WTC11 (cell line): Measurements from ENCODE around the gene TIE1. TPM values are rescaled to one million over a fixed set of nuclear protein-coding genes. Genes with fewer than 3 reads are reported as not detected.
A peak's percentile ranks its signal among the peaks of the same experiment; 100 is the strongest.

ENCODE experiments used
- ATAC-seq: fragments of 200-7000 bp; cut with Tn5 transposase; 2 replicates; pipeline ENCODE4 v1.10.0; 2021; ENCODE audit warnings: mild to moderate bottlenecking, moderate library complexity
- CTCF ChIA-PET: fragments of 300-600 bp; sonication (Branson Sonifier 250); formaldehyde crosslinking; loops from one replicate; lab custom pipeline; 2021; ENCODE audit warnings: antibody characterized with exemption; lab: Charles Lee
- POLR2A ChIA-PET: fragments of 350-600 bp; sonication (Branson Sonifier 250); formaldehyde crosslinking; loops from one replicate; lab custom pipeline; 2021; ENCODE audit warnings: antibody characterized with exemption; lab: Charles Lee
- DNase-seq: peaks from one replicate; pipeline ENCODE4 v3.0.0; 2021; ENCODE audit warnings: low spot score
- H3K27ac Mint-ChIP-seq: 2 replicates; pipeline ENCODE4 v1.8.0; 2021; ENCODE audit warnings: mixed read lengths
- H3K27me3 Mint-ChIP-seq: 2 replicates; pipeline ENCODE4 v1.8.0; 2021; ENCODE audit warnings: low read depth, mild to moderate bottlenecking, moderate library complexity, mixed read lengths
- H3K36me3 Mint-ChIP-seq: 2 replicates; pipeline ENCODE4 v1.8.0; 2021; ENCODE audit warnings: mixed read lengths
- H3K4me1 Mint-ChIP-seq: 2 replicates; pipeline ENCODE4 v1.8.0; 2022; ENCODE audit warnings: mixed read lengths
- H3K4me3 Mint-ChIP-seq: 2 replicates; pipeline ENCODE4 v1.8.0; 2021; ENCODE audit warnings: mild to moderate bottlenecking, moderate library complexity, mixed read lengths
- H3K9me3 Mint-ChIP-seq: 2 replicates; pipeline ENCODE4 v1.8.0; 2021; ENCODE audit warnings: mixed read lengths
- GTF2I ChIP-seq: fragments of 250-450 bp; sonication (Bioruptor Pico); conservative IDR thresholded peaks from 2 replicates; pipeline ENCODE4 v1.4.0; 2021; ENCODE audit warnings: mild to moderate bottlenecking
- IRF2 ChIP-seq: sonication (generic); formaldehyde crosslinking; IDR thresholded peaks from 2 replicates; pipeline ENCODE4 v1.8.0; 2022; ENCODE audit warnings: low read depth, missing genetic modification reagents, borderline replicate concordance
- NFYB ChIP-seq: sonication (generic); formaldehyde crosslinking; conservative IDR thresholded peaks from 2 replicates; pipeline ENCODE4 v1.8.0; 2022; ENCODE audit warnings: low read depth, missing genetic modification reagents
- SMAD3 ChIP-seq: sonication (generic); formaldehyde crosslinking; IDR thresholded peaks from 2 replicates; pipeline ENCODE4 v1.8.0; 2022; ENCODE audit warnings: missing genetic modification reagents, mild to moderate bottlenecking, borderline replicate concordance
- SMAD4 ChIP-seq: sonication (generic); formaldehyde crosslinking; IDR thresholded peaks from 2 replicates; pipeline ENCODE4 v1.8.0; 2022; ENCODE audit warnings: mild to moderate bottlenecking, missing genetic modification reagents
- ZNF121 ChIP-seq: sonication (generic); formaldehyde crosslinking; IDR thresholded peaks from 2 replicates; pipeline ENCODE4 v1.8.0; 2023; ENCODE audit warnings: missing genetic modification reagents
- ZNF138 ChIP-seq: sonication (generic); formaldehyde crosslinking; conservative IDR thresholded peaks from 2 replicates; pipeline ENCODE4 v1.8.1; 2022; ENCODE audit warnings: mild to moderate bottlenecking, moderate library complexity, missing genetic modification reagents
- ZNF423 ChIP-seq: fragments of 250-450 bp; sonication (Bioruptor Pico); IDR thresholded peaks from 2 replicates; pipeline ENCODE4 v2.1.2; 2022; ENCODE audit warnings: mild to moderate bottlenecking, moderate library complexity
- ZNF671 ChIP-seq: fragments of 250-450 bp; sonication (Bioruptor Pico); IDR thresholded peaks from 2 replicates; pipeline ENCODE4 v1.8.0; 2021; ENCODE audit warnings: mild to moderate bottlenecking
- total RNA-seq: library from RNA; stranded (reverse); gene quantifications from 3 replicates; pipeline ENCODE4 v1.2.3, GENCODE V29; 2021
- TF ChIP-seq, protein P1 (sequence below): sonication (generic); formaldehyde crosslinking; conservative IDR thresholded peaks from 2 replicates; pipeline ENCODE4 v1.8.1; 2023; ENCODE audit warnings: mild to moderate bottlenecking, low read depth, missing genetic modification reagents, moderate library complexity
- TF ChIP-seq, protein P2 (sequence below): sonication (generic); formaldehyde crosslinking; IDR thresholded peaks from 2 replicates; pipeline ENCODE4 v1.8.1; 2022; ENCODE audit warnings: low read depth, missing genetic modification reagents, borderline replicate concordance
- TF ChIP-seq, protein P3 (sequence below): sonication (generic); formaldehyde crosslinking; IDR thresholded peaks from 2 replicates; pipeline ENCODE4 v1.8.1; 2022; ENCODE audit warnings: mild to moderate bottlenecking, moderate library complexity, missing genetic modification reagents
- TF ChIP-seq, protein P4 (sequence below): sonication (generic); formaldehyde crosslinking; IDR thresholded peaks from 2 replicates; pipeline ENCODE4 v1.8.1; 2023; ENCODE audit warnings: mild to moderate bottlenecking, missing genetic modification reagents, moderate library complexity
- TF ChIP-seq, protein P5 (sequence below): sonication (generic); formaldehyde crosslinking; IDR thresholded peaks from 2 replicates; pipeline ENCODE4 v1.8.1; 2022; ENCODE audit warnings: missing genetic modification reagents, borderline replicate concordance
- TF ChIP-seq, protein P6 (sequence below): sonication (generic); formaldehyde crosslinking; IDR thresholded peaks from 2 replicates; pipeline ENCODE4 v1.8.0; 2023; ENCODE audit warnings: missing genetic modification reagents, mild to moderate bottlenecking, borderline replicate concordance

The TIE1 gene
- total RNA-seq, 1 experiment from 2014 or later, result 2.5 TPM

DNA sequence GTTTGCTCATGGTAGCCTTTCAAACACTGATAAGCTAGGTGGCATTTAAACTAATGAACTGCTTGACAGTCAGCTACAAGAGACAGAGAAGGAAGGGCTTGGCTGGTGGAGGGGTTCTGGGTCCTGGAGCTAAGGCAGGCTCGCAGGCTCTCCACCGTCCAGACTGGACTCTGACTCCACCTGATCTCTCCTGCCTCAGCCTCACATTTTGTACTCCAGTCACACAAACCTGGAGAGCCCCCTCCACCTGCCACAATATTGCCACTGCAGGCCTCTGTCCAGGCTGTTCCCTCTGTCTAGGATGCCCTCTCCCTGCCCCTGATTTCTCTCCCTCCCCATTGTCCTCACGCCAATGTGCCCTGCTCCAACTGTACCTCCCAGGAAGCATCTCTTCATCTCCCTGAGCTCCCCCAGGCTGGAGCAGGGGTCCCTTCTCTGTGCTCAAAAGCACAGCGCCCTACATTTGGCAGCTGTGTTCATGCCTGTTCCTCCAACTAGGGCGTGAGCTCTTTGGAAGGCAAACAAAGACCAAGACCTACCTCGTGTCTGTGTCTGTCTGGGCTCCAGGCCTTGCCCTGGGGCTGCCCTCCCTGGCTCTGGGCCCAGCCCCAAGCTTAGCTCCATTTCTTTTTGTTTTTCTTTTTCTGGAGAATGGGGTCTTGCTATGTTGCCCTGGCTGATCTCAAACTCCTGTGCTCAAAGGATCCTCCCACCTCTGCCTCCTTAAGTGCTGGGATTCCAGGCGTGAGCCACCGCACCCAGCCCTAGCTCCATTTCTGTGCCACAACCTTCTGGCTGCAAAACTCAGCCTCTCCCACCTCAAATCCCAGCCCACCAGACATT, 2.9 kb downstream of the TIE1 start:
- H3K36me3 Mint-ChIP-seq, result no peaks in the 10 kb centered on the region
- ATAC-seq, result no peak
- no peak overlapping the region for H3K27ac Mint-ChIP-seq
- peaks cover 13% of the 10 kb centered on the region for H3K4me1 Mint-ChIP-seq
- TF ChIP-seq ZNF121 (CRISPR knock-in tag) (peak; percentile 73), GTF2I (no peak)
- no peak overlapping the region for H3K4me3 Mint-ChIP-seq
- no peaks in the 10 kb centered on the region; the same call in 1 of the 2 replicates for H3K27me3 Mint-ChIP-seq
- no peaks in the 10 kb centered on the region for H3K9me3 Mint-ChIP-seq
- CTCF ChIA-PET, result interaction anchor here (0.7 to 1.0 kb wide), 3 partner anchors 18 to 110 kb away, joined by 3 read pairs; partner anchors contain the start of genes C1orf210 and CDC20
- no peak for DNase-seq
- POLR2A ChIA-PET, result no interaction called here

DNA sequence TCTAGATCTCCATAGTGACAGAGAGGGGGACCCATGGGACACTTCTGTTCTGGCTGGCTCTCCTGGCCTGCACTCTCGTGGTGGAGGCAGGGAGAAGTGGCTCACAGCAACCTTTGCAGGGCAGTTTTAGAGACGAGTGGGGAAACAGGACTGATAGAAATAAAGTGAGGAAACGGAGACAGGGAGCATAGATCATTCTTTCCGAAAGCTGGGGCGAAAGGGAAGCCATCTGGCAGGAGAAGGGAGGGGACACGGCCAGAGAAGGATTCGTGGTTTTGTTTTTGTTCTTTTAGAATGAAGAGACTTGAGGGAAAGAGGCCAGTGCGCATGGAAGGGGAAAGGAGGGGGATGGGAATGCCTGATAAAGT, 3.5 kb downstream of the TIE1 start:
- Mint-ChIP-seq H3K27ac (peak overlapping the region; percentile 69; the same call in 1 of the 2 replicates), H3K36me3 (no peaks in the 10 kb centered on the region), H3K4me3 (no peak overlapping the region)

DNA sequence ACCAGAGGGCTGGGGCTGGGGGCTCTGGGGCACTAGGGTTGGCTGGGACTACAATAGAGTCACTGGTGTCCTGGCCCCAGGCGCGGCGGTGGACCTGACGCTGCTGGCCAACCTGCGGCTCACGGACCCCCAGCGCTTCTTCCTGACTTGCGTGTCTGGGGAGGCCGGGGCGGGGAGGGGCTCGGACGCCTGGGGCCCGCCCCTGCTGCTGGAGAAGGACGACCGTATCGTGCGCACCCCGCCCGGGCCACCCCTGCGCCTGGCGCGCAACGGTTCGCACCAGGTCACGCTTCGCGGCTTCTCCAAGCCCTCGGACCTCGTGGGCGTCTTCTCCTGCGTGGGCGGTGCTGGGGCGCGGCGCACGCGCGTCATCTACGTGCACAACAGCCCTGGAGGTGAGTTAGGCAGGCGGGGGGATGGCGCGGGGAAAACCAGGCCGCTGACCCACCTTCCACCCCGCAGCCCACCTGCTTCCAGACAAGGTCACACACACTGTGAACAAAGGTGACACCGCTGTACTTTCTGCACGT, 4.1 kb downstream of the TIE1 start:
- Mint-ChIP-seq H3K27ac (no peak overlapping the region), H3K9me3 (no peaks in the 10 kb centered on the region), H3K4me1 (peaks cover 1% of the 10 kb centered on the region; the same call in 1 of the 2 replicates), H3K36me3 (no peaks in the 10 kb centered on the region), H3K4me3 (no peak overlapping the region), H3K27me3 (no peaks in the 10 kb centered on the region; the same call in 1 of the 2 replicates)
- ChIA-PET POLR2A (no interaction called here), CTCF (no interaction called here)
- ATAC-seq (no peak), DNase-seq (no peak)
- TF ChIP-seq, protein P1, sequence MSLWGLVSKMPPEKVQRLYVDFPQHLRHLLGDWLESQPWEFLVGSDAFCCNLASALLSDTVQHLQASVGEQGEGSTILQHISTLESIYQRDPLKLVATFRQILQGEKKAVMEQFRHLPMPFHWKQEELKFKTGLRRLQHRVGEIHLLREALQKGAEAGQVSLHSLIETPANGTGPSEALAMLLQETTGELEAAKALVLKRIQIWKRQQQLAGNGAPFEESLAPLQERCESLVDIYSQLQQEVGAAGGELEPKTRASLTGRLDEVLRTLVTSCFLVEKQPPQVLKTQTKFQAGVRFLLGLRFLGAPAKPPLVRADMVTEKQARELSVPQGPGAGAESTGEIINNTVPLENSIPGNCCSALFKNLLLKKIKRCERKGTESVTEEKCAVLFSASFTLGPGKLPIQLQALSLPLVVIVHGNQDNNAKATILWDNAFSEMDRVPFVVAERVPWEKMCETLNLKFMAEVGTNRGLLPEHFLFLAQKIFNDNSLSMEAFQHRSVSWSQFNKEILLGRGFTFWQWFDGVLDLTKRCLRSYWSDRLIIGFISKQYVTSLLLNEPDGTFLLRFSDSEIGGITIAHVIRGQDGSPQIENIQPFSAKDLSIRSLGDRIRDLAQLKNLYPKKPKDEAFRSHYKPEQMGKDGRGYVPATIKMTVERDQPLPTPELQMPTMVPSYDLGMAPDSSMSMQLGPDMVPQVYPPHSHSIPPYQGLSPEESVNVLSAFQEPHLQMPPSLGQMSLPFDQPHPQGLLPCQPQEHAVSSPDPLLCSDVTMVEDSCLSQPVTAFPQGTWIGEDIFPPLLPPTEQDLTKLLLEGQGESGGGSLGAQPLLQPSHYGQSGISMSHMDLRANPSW (CRISPR knock-in tag), result no peak
- TF ChIP-seq, protein P2, sequence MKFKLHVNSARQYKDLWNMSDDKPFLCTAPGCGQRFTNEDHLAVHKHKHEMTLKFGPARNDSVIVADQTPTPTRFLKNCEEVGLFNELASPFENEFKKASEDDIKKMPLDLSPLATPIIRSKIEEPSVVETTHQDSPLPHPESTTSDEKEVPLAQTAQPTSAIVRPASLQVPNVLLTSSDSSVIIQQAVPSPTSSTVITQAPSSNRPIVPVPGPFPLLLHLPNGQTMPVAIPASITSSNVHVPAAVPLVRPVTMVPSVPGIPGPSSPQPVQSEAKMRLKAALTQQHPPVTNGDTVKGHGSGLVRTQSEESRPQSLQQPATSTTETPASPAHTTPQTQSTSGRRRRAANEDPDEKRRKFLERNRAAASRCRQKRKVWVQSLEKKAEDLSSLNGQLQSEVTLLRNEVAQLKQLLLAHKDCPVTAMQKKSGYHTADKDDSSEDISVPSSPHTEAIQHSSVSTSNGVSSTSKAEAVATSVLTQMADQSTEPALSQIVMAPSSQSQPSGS, result no peak
- TF ChIP-seq SMAD4 (CRISPR knock-in tag) (no peak), IRF2 (no peak), ZNF423 (CRISPR knock-in tag) (no peak), ZNF138 (no peak), SMAD3 (CRISPR knock-in tag) (no peak), ZNF671 (CRISPR knock-in tag) (no peak), NFYB (CRISPR knock-in tag) (no peak)
- TF ChIP-seq, protein P3, sequence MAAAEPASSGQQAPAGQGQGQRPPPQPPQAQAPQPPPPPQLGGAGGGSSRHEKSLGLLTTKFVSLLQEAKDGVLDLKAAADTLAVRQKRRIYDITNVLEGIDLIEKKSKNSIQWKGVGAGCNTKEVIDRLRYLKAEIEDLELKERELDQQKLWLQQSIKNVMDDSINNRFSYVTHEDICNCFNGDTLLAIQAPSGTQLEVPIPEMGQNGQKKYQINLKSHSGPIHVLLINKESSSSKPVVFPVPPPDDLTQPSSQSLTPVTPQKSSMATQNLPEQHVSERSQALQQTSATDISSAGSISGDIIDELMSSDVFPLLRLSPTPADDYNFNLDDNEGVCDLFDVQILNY (CRISPR knock-in tag), result no peak
- TF ChIP-seq, protein P4, sequence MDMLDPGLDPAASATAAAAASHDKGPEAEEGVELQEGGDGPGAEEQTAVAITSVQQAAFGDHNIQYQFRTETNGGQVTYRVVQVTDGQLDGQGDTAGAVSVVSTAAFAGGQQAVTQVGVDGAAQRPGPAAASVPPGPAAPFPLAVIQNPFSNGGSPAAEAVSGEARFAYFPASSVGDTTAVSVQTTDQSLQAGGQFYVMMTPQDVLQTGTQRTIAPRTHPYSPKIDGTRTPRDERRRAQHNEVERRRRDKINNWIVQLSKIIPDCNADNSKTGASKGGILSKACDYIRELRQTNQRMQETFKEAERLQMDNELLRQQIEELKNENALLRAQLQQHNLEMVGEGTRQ (CRISPR knock-in tag), result no peak

More for the DNA sequence above, 3.5 kb downstream of the TIE1 start:
- no peaks in the 10 kb centered on the region; the same call in 1 of the 2 replicates for H3K27me3 Mint-ChIP-seq
- TF ChIP-seq, protein P5, sequence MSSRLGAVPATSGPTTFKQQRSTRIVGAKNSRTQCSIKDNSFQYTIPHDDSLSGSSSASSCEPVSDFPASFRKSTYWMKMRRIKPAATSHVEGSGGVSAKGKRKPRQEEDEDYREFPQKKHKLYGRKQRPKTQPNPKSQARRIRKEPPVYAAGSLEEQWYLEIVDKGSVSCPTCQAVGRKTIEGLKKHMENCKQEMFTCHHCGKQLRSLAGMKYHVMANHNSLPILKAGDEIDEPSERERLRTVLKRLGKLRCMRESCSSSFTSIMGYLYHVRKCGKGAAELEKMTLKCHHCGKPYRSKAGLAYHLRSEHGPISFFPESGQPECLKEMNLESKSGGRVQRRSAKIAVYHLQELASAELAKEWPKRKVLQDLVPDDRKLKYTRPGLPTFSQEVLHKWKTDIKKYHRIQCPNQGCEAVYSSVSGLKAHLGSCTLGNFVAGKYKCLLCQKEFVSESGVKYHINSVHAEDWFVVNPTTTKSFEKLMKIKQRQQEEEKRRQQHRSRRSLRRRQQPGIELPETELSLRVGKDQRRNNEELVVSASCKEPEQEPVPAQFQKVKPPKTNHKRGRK (CRISPR knock-in tag), result no peak
- TF ChIP-seq, protein P6, sequence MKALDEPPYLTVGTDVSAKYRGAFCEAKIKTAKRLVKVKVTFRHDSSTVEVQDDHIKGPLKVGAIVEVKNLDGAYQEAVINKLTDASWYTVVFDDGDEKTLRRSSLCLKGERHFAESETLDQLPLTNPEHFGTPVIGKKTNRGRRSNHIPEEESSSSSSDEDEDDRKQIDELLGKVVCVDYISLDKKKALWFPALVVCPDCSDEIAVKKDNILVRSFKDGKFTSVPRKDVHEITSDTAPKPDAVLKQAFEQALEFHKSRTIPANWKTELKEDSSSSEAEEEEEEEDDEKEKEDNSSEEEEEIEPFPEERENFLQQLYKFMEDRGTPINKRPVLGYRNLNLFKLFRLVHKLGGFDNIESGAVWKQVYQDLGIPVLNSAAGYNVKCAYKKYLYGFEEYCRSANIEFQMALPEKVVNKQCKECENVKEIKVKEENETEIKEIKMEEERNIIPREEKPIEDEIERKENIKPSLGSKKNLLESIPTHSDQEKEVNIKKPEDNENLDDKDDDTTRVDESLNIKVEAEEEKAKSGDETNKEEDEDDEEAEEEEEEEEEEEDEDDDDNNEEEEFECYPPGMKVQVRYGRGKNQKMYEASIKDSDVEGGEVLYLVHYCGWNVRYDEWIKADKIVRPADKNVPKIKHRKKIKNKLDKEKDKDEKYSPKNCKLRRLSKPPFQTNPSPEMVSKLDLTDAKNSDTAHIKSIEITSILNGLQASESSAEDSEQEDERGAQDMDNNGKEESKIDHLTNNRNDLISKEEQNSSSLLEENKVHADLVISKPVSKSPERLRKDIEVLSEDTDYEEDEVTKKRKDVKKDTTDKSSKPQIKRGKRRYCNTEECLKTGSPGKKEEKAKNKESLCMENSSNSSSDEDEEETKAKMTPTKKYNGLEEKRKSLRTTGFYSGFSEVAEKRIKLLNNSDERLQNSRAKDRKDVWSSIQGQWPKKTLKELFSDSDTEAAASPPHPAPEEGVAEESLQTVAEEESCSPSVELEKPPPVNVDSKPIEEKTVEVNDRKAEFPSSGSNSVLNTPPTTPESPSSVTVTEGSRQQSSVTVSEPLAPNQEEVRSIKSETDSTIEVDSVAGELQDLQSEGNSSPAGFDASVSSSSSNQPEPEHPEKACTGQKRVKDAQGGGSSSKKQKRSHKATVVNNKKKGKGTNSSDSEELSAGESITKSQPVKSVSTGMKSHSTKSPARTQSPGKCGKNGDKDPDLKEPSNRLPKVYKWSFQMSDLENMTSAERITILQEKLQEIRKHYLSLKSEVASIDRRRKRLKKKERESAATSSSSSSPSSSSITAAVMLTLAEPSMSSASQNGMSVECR (CRISPR knock-in tag), result no peak
- TF ChIP-seq GTF2I, result no peak
- ChIA-PET CTCF (no interaction called here), POLR2A (no interaction called here)
- H3K9me3 Mint-ChIP-seq, result no peaks in the 10 kb centered on the region
- H3K4me1 Mint-ChIP-seq, result peaks cover 7% of the 10 kb centered on the region; the same call in 1 of the 2 replicates
- ATAC-seq (no peak), DNase-seq (no peak)
